Measurements from ENCODE around the gene SDSL. TPM values are rescaled to one million over a fixed set of nuclear protein-coding genes. Genes with fewer than 3 reads are reported as not detected.

Gene SDSL
- total RNA-seq (2014; rRNA removed; shearing (Covaris generic)), result 6.6 and 9.1 TPM in 2 replicates

DNA sequence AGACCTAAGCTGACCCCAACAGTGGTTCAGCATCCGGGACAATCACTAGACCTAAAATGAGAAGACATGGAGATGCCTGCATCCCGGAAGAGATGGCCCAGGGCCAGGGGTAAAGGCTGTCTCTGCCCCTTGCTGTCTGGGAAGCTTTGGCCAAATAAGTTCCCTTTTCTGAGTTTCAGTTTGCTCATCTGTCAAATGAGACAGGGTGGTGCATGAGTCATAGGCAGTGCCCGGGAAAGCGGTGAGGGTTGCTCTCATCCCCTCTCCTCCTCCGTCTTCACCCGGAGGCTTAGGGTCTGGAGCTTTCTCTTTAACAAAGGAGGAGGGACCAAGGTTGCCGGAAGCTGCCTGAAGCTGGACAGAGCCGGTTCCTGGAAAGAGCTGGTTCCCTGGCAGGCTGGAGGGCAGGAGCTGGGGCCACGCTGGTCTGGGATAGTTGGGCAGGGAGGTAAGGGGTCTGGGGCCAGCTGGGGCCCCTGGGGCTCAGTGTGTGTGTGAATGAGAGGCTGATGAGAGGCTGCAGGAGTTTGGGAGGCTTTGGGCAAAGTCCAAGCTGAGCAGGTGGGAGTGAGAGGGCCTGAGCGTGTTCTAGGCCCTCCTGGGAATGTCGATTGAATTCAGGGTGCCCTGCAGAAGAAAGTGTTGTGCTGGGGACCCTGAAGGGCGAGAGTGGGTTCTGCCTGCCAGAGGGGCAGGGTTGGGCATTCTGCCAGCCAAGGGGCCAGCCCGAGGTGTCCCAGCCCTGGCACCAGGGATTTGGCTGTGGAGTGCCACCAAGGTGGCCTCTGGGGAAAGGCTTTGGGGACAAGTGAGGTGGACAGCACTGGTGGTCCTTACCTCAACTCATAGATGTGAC, at the start of gene SDSL:
Gene SDSL (plus strand): TSS at position 351 of the 856 bp plus-strand sequence. CDS start 5,603 bp downstream, outside the sequence.
- DNase-seq (ENCODE audit: low spot score), result peak; percentile 78

DNA sequence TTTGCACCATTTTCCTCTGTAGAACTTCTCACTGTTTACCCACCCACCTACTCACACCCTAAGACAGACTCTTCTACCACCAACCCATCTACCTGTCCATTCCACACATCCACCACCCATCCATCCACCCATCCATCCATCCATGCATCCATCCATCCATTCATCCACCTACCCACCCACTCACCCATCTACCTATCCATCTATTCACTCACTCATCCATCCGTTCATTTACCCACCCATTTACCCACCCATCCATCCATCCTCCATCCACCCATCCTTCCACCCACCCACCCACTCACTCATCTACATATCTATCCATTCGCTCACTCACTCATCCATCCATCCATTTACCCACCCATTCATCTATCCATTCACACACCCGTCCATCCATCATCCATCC, 48.7 kb upstream of the SDSL start:
- DNase-seq (ENCODE audit: low spot score), result no peak

- DNase-seq (ENCODE audit: low spot score), result no peak
Measured at GRCh38 chr12:113373969-113374368, 48.2 kb upstream of the SDSL start.

DNA sequence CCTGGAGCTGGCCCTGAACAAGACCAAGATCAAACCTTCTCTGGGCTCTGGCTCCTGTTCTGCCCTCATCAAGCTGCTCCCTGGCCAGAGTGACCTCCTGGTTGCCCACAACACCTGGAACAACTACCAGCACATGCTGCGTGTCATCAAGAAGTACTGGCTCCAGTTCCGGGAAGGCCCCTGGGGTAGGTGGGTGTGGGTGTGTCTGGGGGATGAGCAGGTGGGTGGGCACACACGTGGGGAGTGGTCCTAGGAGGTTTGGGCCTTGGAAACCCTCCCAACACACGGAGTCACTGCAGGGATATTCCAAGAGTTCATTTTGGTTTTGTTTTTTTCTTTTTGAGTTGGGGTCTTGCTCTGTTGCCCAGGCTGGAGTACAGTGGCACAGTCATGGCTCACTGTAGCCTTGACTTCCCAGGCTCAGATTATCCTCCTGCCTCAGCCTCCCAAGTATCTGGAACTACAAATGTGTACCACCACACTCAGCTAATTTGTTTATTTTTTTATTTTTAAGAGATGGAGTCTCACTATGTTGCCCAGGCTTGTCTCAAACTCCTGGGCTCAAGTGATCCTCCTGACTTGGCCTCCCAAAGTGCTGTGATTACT, 47.3 kb upstream of the SDSL start:
- DNase-seq (ENCODE audit: low spot score), result no peak

DNA sequence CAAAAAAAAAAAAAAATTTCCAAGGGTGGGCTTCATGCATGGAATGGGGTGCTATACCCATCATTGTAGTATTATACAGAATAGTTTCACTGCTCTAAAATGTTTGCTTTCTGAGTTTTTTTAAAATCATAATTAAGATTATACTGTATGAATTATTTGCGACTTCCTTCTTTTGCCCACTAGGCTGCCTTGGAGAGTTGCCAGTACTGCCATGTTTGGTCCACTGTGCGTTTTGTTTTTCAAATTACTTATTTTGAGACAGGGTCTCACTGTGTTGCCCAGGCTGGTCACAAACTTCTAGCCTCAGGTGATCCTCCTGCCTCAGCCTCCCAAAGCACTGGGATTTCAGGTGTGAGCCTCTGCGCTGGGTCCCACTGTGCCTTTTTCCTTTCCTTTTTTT, 43.9 kb upstream of the SDSL start:
- DNase-seq (ENCODE audit: low spot score), result no peak

GRCh38 chr12:113381220-113381619, 41.0 kb upstream of the SDSL start:
- DNase-seq (ENCODE audit: low spot score), result no peak

DNA sequence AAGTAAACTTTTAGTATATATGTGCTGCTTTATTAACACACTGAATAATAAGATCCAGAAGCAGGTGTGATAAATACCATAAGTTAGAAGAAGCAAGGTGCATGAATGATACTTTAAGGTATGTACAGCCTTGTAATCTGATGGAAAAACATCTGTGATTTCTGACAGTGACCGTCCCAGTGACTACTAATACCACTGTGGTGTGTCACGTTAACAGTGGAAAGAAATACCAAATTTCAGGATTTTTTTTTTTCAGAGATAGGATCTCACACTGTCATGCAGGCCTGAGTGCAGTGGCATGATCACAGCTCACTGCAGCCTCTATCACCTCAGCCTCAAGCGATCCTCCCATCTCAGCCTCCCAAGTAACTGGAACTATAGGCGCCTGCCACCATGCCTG, 40.0 kb upstream of the SDSL start:
- DNase-seq (ENCODE audit: low spot score), result no peak

- DNase-seq (ENCODE audit: low spot score), result no peak
Measured at GRCh38 chr12:113384778-113385177, 37.4 kb upstream of the SDSL start.

DNA sequence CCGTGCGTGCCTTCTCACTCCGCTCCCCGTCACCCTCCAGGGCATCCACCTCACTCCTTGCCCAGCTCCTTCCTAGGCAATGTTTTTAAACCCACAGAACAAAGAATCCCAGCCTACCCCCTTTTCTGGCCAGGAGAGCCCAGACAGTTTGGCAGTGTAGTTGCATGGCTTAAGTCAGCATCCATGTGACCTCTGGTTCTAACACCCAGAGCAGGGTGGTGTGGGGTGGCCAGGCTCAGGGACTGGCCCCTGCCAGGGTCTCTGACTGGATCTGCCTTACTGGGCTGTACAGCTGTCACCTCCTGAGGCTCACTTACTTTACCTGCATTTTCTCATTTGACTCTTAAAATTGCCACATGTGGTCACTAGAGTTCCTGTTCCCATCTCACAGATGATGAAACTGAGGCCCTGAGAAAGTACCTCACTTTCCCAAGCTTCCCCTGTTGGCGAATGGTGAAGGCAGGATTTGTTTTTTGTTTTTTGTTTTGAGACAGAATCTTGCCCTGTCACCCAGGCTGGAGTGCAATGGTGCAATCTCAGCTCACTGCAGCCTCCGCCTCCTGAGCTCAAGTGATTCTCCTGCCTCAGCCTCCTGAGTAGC, 36.8 kb upstream of the SDSL start:
- DNase-seq (ENCODE audit: low spot score), result no peak

DNA sequence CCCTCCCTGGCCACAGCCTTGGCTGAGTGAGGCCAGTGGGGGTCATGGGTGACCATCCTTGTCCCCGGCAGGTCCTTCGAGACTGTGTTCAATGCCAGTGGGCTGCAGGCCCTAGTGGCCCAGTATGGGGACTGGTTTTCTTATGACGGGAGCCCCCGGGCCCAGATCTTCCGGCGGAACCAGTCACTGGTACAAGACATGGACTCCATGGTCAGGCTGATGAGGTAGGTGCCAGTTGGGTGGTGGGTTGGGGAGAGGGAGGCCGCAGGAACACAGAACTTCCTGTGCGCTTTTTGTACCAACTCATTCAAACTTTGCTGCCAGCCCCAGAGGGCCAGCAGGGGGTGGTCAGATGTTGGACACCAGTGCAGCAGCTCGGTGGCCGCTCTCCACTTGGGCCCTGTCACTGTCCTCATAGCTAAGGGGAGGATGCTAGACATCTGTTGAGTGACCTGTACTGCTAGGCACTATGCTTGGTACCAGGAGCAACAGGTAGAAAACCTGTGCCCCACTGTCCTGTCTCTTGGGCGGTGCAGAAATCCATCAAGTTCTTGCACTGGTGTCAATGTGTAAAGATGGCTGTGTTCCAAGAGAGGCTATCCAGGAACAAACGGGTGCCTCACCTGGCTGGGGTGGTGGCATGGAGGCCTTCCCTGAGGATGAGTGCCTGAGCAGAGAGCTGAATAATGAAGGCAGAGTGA, 35.2 kb upstream of the SDSL start:
- DNase-seq (ENCODE audit: low spot score), result no peak

- DNase-seq (ENCODE audit: low spot score), result no peak
Measured at GRCh38 chr12:113387631-113388030, 34.5 kb upstream of the SDSL start.

DNA sequence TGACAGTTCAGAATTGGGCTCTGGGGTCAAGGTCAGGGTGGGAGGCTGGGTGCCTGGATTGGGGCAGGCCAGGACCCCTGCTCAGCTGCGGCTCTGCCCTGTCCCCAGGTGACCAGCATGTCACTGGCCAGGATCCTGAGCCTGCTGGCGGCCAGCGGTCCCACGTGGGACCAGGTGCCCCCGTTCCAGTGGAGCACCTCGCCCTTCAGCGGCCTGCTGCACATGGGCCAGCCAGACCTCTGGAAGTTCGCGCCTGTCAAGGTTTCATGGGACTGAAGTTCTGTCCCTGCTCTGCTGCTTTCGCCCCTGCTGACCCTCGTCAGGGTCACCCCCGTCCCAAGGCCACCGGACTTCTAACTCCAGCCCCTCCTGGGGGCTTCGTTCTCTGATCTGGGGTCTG, 33.8 kb upstream of the SDSL start:
- DNase-seq (ENCODE audit: low spot score), result no peak

- DNase-seq (ENCODE audit: low spot score), result no peak
Measured at GRCh38 chr12:113390064-113391043, 31.8 kb upstream of the SDSL start.

DNA sequence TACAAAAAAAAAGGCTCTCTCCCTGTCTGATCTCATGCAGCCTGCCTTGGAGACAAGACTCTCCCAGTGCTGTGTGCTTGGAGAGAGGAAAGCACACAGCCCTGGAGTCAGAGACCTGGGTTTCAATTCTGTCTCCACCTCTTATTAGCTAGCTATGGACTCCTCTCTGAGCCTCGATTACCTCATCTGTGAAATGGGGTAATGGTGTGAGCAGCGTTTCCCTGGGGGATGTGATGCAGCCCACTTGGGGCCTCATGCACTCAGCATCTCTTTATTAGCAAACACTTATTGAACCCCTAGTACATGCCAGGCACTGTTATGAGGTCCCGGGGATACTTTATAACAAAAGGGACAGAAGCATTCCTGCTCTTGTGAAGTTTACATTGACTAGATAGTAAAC, 31.0 kb upstream of the SDSL start:
- no peak for DNase-seq (ENCODE audit: low spot score)

GRCh38 chr12:113391650-113392337, 30.4 kb upstream of the SDSL start:
- DNase-seq (ENCODE audit: low spot score), result no peak

- no peak for DNase-seq (ENCODE audit: low spot score)
Measured at GRCh38 chr12:113392520-113392919, 29.7 kb upstream of the SDSL start.

- DNase-seq (ENCODE audit: low spot score), result no peak
Measured at GRCh38 chr12:113392988-113393579, 29.1 kb upstream of the SDSL start.

DNA sequence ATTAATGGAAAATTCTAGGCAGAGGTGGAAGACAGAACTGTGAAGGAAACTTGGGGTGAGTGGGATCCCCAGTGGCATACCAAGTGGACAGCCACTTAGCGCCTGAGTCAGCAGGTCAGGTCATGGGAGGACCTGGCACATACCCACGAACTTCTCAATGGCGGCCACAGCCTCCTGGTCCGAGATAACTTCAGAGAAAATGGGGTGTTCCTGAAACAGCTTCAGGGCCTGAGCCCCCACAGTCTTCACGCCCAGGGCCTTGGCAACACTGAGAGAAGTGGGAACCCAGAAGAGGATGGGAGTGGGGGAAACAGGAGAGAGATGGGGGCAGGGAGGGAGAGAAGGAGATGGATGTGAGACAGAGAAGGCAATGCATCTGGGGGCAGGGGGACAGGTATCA, 28.4 kb upstream of the SDSL start:
- DNase-seq (ENCODE audit: low spot score), result no peak

DNA sequence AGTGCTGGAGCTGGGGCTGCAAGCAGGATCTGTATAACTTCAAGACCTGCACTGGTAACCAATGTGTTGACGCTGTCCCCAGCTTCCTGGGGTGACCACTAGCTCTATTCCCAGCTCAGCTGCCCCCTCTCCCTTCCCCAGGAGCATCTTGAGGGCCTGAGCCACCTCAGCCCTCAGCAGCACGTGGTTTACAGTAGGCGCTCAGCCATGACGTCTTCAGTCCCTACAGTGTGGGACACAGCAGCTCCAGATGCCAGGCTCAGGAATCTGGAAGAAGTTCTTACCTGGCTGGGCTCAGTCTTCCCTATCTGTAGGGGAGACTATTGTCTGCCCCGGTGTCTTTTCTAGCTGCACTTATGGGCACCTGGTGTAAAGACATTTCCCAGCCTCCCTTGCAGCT, 27.1 kb upstream of the SDSL start:
- no peak for DNase-seq (ENCODE audit: low spot score)

DNA sequence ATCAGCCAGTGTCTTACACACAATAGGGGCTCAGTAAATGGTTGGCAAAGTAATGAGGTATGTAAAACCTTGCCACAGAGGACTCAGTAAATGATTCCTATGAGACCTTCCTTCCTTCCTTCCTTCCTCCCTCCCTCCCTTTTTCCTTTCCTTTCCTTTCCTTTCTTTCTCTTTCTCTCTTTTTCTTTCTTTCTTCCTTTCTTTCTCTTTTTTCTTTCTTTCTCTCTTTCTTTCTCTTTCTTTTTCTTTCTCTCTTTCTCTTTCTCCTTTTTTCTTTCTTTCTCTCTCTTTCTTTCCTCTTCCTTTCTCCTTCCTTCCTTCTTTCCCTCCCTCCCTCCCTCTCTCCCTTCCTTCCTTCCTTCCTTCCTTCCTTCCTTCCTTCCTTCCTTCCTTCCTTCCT, 26.0 kb upstream of the SDSL start:
- no peak for DNase-seq (ENCODE audit: low spot score)

Data from HT-29 (cell line).